A549 (cell line): Measurements from ENCODE around the gene R3HDM2.

Source experiments
- BHLHE40 ChIP-seq: IDR thresholded peaks from 2 replicates; pipeline ENCODE4 v1.6.1; 2012; ENCODE audit warnings: low read depth, low read length, inconsistent platforms
- CHD2 ChIP-seq: fragments of 150-350 bp; IDR thresholded peaks from 2 replicates; pipeline ENCODE4 v1.6.1; 2014; ENCODE audit warnings: low read length; ENCODE audit not compliant: partially characterized antibody
- EHMT2 ChIP-seq: fragments of 200-600 bp; sonication (generic); IDR thresholded peaks from 2 replicates; pipeline ENCODE4 v1.6.1; 2016; ENCODE audit warnings: antibody characterized with exemption, low read depth, mild to moderate bottlenecking, moderate library complexity
- FOSL2 ChIP-seq, 2 experiments: fragments of 450-650 bp in 1 of 2; fragments of >200 bp in 1 of 2; sonication (Bioruptor Twin) in 1 of 2; formaldehyde crosslinking; IDR thresholded peaks; 2 replicates each; pipeline versions ENCODE4 v1.5.0 to v1.6.1; 2016 to 2020; ENCODE audit warnings: mild to moderate bottlenecking in 1 of 2, moderate library complexity in 1 of 2
- POLR2A ChIP-seq: IDR thresholded peaks from 2 replicates; pipeline ENCODE4 v1.6.1; 2012; ENCODE audit warnings: mild to moderate bottlenecking, low read length
- POLR2AphosphoS2 ChIP-seq: conservative IDR thresholded peaks from 2 replicates; pipeline ENCODE4 v1.6.1; 2012; ENCODE audit warnings: low read length, improper control_type of control experiment, inconsistent platforms
- TF ChIP-seq, protein P1 (sequence below): fragments of >200 bp; sonication (Bioruptor Twin); formaldehyde crosslinking; IDR thresholded peaks from 3 replicates; pipeline ENCODE4 v1.5.1; 2016
- TF ChIP-seq, protein P2 (sequence below): IDR thresholded peaks from 2 replicates; pipeline ENCODE4 v1.6.1; 2012
- TF ChIP-seq, protein P3 (sequence below): IDR thresholded peaks from 2 replicates; pipeline ENCODE4 v1.6.1; 2012

DNA sequence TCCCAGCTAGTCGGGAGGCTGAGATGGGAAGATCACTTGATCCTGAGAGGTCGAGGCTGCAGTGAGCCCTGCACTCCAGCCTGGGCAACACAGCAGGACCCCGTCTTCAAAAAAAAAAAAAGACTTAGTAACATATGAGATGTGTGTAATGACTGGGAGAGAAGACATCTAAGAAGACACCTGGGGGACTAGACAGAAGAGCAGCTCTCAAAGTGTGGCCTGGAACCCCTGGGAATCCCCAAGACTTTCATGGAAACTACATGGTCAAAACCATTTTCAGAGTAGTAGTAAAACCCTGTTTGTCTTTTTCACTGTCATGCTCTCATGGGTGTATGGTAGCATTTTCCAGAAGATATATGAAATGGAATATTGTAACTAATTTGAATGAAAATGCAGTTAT is 45.3 kb downstream of the R3HDM2 start:
- TF ChIP-seq, protein P1, sequence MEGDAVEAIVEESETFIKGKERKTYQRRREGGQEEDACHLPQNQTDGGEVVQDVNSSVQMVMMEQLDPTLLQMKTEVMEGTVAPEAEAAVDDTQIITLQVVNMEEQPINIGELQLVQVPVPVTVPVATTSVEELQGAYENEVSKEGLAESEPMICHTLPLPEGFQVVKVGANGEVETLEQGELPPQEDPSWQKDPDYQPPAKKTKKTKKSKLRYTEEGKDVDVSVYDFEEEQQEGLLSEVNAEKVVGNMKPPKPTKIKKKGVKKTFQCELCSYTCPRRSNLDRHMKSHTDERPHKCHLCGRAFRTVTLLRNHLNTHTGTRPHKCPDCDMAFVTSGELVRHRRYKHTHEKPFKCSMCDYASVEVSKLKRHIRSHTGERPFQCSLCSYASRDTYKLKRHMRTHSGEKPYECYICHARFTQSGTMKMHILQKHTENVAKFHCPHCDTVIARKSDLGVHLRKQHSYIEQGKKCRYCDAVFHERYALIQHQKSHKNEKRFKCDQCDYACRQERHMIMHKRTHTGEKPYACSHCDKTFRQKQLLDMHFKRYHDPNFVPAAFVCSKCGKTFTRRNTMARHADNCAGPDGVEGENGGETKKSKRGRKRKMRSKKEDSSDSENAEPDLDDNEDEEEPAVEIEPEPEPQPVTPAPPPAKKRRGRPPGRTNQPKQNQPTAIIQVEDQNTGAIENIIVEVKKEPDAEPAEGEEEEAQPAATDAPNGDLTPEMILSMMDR: no peak
- TF ChIP-seq POLR2A (no peak), POLR2AphosphoS2 (no peak), CHD2 (no peak), FOSL2 (IDR thresholded peaks at IDR 0.05) (no peak), FOSL2 (CRISPR knock-in tag; IDR thresholded peaks at IDR 0.05) (no peak), EHMT2 (no peak), BHLHE40 (no peak)
- TF ChIP-seq, protein P2, sequence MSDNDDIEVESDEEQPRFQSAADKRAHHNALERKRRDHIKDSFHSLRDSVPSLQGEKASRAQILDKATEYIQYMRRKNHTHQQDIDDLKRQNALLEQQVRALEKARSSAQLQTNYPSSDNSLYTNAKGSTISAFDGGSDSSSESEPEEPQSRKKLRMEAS: no peak
- TF ChIP-seq, protein P3, sequence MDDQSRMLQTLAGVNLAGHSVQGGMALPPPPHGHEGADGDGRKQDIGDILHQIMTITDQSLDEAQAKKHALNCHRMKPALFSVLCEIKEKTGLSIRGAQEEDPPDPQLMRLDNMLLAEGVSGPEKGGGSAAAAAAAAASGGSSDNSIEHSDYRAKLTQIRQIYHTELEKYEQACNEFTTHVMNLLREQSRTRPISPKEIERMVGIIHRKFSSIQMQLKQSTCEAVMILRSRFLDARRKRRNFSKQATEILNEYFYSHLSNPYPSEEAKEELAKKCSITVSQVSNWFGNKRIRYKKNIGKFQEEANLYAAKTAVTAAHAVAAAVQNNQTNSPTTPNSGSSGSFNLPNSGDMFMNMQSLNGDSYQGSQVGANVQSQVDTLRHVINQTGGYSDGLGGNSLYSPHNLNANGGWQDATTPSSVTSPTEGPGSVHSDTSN: no peak
